LNCAP (cell line): Measurements from ENCODE around the gene COL6A2.

ENCODE experiments used
- TF ChIP-seq, protein P1 (sequence below): fragments of 450-650 bp; IDR thresholded peaks from 2 replicates; pipeline ENCODE4 v1.5.1; 2017; ENCODE audit warnings: mild to moderate bottlenecking

The COL6A2 gene

GRCh38 chr21:46118316-46119143, 20.6 kb downstream of the COL6A2 start:
- TF ChIP-seq, protein P1, sequence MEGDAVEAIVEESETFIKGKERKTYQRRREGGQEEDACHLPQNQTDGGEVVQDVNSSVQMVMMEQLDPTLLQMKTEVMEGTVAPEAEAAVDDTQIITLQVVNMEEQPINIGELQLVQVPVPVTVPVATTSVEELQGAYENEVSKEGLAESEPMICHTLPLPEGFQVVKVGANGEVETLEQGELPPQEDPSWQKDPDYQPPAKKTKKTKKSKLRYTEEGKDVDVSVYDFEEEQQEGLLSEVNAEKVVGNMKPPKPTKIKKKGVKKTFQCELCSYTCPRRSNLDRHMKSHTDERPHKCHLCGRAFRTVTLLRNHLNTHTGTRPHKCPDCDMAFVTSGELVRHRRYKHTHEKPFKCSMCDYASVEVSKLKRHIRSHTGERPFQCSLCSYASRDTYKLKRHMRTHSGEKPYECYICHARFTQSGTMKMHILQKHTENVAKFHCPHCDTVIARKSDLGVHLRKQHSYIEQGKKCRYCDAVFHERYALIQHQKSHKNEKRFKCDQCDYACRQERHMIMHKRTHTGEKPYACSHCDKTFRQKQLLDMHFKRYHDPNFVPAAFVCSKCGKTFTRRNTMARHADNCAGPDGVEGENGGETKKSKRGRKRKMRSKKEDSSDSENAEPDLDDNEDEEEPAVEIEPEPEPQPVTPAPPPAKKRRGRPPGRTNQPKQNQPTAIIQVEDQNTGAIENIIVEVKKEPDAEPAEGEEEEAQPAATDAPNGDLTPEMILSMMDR, result no peak

- TF ChIP-seq, protein P1, result no peak
These were observed 21.3 kb downstream of the COL6A2 start for GRCh38 chr21:46119144-46119636.

GRCh38 chr21:46119637-46120271, 21.8 kb downstream of the COL6A2 start:
- TF ChIP-seq, protein P1, result no peak

GRCh38 chr21:46120301-46121285, 22.7 kb downstream of the COL6A2 start:
- TF ChIP-seq, protein P1, result no peak

GRCh38 chr21:46121286-46122221, 23.6 kb downstream of the COL6A2 start:
- TF ChIP-seq, protein P1, result no peak

DNA sequence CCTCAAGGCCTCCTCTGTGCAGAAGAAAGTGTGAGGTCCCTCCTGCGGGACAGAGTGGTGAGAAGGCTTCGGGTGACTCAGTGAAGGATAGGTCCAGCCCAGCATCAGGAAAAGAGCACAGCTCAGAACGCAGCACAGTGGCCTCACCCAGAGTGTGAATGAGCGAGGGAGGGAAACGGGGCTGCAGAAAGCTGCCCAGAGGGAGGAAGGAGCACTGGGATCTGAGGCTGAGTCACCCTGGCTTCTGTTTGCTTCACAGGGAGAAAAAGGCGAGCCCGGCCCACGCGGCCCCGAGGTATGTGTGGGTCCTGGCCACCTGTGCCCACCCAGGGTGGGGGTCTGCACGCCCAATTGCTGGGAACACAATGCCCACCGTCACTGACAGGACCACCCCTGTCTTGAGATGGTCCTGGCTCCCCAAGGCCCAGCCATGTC, 24.3 kb downstream of the COL6A2 start:
- TF ChIP-seq, protein P1, result no peak
